OCI-LY7 (cell line): ENCODE results near the gene HOXB6. TPM values are rescaled to one million over a fixed set of nuclear protein-coding genes. Genes with fewer than 3 reads are reported as not detected.

Experiments
- BruUV-seq: library from RNA; stranded (reverse); fragments of 400-500 nt; replicated peaks from 2 replicates; lab custom pipeline; 2021; lab: Mats Ljungman, UMichigan
- CTCF ChIA-PET: fragments of 300-600 bp; sonication (Branson Sonifier 250); formaldehyde crosslinking; loops from one replicate; lab custom pipeline; 2022; ENCODE audit warnings: antibody characterized with exemption; ENCODE audit not compliant: unreplicated experiment; lab: Charles Lee
- POLR2A ChIA-PET: fragments of 300-600 bp; sonication (Branson Sonifier 250); formaldehyde crosslinking; loops from one replicate; lab custom pipeline; 2022; ENCODE audit warnings: antibody characterized with exemption; lab: Charles Lee
- DNase-seq: peaks from one replicate; pipeline ENCODE4 v3.0.0-alpha.2; 2015; ENCODE audit warnings: low spot score
- H2AFZ ChIP-seq: fragments of 200-600 bp; sonication (generic), shearing (Covaris generic); 2 replicates; pipeline ENCODE4 v1.6.1; 2014; ENCODE audit warnings: mild to moderate bottlenecking, antibody characterized with exemption, low read length, moderate library complexity
- H3K27ac ChIP-seq: fragments of 200-600 bp; sonication (generic); 2 replicates; pipeline ENCODE4 v1.5.1; 2014; ENCODE audit warnings: mixed run types, low read depth, mild to moderate bottlenecking, moderate library complexity, low read length, inconsistent platforms; ENCODE audit not compliant: poor library complexity, severe bottlenecking
- H3K36me3 ChIP-seq: fragments of 200-600 bp; sonication (generic); 2 replicates; pipeline ENCODE4 v1.6.1; 2014; ENCODE audit warnings: mild to moderate bottlenecking, antibody characterized with exemption, low read length, moderate library complexity, mixed read lengths; ENCODE audit not compliant: insufficient read depth
- H3K4me1 ChIP-seq: fragments of 200-600 bp; sonication (generic); 2 replicates; pipeline ENCODE4 v1.5.1; 2014; ENCODE audit warnings: mild to moderate bottlenecking, low read length; ENCODE audit not compliant: insufficient read depth, poor library complexity, severe bottlenecking
- H3K4me2 ChIP-seq: fragments of 200-600 bp; sonication (generic); 2 replicates; pipeline ENCODE4 v1.6.1; 2014; ENCODE audit warnings: mild to moderate bottlenecking, low read length
- H3K4me3 ChIP-seq: fragments of 200-600 bp; sonication (generic); 2 replicates; pipeline ENCODE4 v1.5.1; 2014; ENCODE audit warnings: mild to moderate bottlenecking, low read depth, low read length; ENCODE audit not compliant: poor library complexity, severe bottlenecking
- H3K79me2 ChIP-seq: fragments of 200-600 bp; sonication (generic); 2 replicates; pipeline ENCODE4 v1.6.1; 2016; ENCODE audit warnings: low read depth, mild to moderate bottlenecking, low read length, moderate library complexity, mixed read lengths; ENCODE audit not compliant: insufficient read depth
- H3K9me2 ChIP-seq: fragments of 200-600 bp; sonication (generic); 2 replicates; pipeline ENCODE4 v1.6.1; 2016; ENCODE audit warnings: mild to moderate bottlenecking, low read length, mixed read lengths; ENCODE audit not compliant: insufficient read depth
- H3K9me3 ChIP-seq: fragments of 200-600 bp; sonication (generic); 2 replicates; pipeline ENCODE4 v1.6.1; 2014; ENCODE audit warnings: mild to moderate bottlenecking, mixed run types, low read length, mixed read lengths
- H4K20me1 ChIP-seq: fragments of 200-600 bp; sonication (generic); 2 replicates; pipeline ENCODE4 v1.6.1; 2014; ENCODE audit warnings: mild to moderate bottlenecking, antibody characterized with exemption, low read length, moderate library complexity, mixed read lengths; ENCODE audit not compliant: insufficient read depth
- CTCF ChIP-seq: fragments of 200-600 bp; sonication (generic); conservative IDR thresholded peaks from 2 replicates; pipeline ENCODE4 v1.5.1; 2014; ENCODE audit warnings: mild to moderate bottlenecking, antibody characterized with exemption, low read length, moderate library complexity, mixed read lengths
- EZH2phosphoT487 ChIP-seq: fragments of 200-600 bp; sonication (generic); IDR thresholded peaks from 2 replicates; pipeline ENCODE4 v1.6.1; 2018; ENCODE audit warnings: low read depth, borderline replicate concordance, mild to moderate bottlenecking, mixed run types, antibody characterized with exemption, low read length, moderate library complexity, mixed read lengths
- intact Hi-C: fragments of 100-400 bp; cut with micrococcal nuclease; formaldehyde crosslinking; loops from one replicate; pipeline ENCODE4 v1.10.0; 2022; ENCODE audit not compliant: unreplicated experiment
- total RNA-seq, 2 experiments: library from RNA; depleted of rRNA in 1 of 2; stranded (reverse); fragments of >200 nt in 1 of 2; shearing (Covaris generic) in 1 of 2; gene quantifications; 2 replicates each; pipeline ENCODE4 v1.2.3, GENCODE V29; 2014 to 2022

The HOXB6 gene
- total RNA-seq, 2 experiments from 2014 or later, result not detected

- Histone ChIP-seq H3K4me3 (no peak overlapping the region), H3K79me2 (no peaks in the 10 kb centered on the region), H3K9me3 (no peaks in the 10 kb centered on the region), H3K4me1 (peaks cover 32% of the 10 kb centered on the region), H3K27ac (no peak overlapping the region), H3K4me2 (no peak overlapping the region), H4K20me1 (no peaks in the 10 kb centered on the region), H3K36me3 (no peaks in the 10 kb centered on the region), H3K9me2 (no peaks in the 10 kb centered on the region), H2AFZ (no peak overlapping the region)
- DNase-seq, result no peak
- intact Hi-C loops, result no loop called here
- CTCF ChIA-PET, result interaction anchor here (0.6 kb wide), 1 partner anchor 222 kb away, joined by 4 read pairs; no protein-coding TSS in a partner anchor
- TF ChIP-seq CTCF (no peak), EZH2phosphoT487 (0 out of 2 replicates have a peak, but pooled peaks have one; percentile 5)
- POLR2A ChIA-PET, result interaction anchor here (0.6 to 1.6 kb wide), 5 partner anchors 121 to 255 kb away, joined by 3 to 6 read pairs (median 3); no protein-coding TSS in a partner anchor
- no TSS peak for BruUV-seq
Measured at GRCh38 chr17:48588528-48588927, 16.3 kb downstream of the HOXB6 start.

DNA sequence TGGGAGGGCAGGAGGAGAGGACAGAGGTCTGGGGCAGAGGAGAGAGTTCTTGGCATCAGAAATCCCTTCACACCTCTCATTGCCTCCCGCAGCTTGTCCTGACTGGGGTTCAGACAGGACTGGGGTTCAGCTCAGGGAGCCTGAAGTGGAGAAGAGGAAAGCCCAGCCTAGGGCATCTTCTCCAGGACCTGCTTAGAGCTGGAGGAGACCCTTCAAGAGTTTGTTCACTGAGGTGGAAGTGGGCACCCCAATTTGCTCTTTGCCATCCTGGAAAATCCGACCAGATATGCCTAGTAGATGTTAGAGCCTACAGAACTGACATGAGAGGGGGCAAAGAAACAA is 16.7 kb downstream of the HOXB6 start:
- TF ChIP-seq EZH2phosphoT487 (no peak), CTCF (no peak)
- no peak for DNase-seq
- intact Hi-C loops, result no loop called here
- Histone ChIP-seq H2AFZ (no peak overlapping the region), H4K20me1 (no peaks in the 10 kb centered on the region), H3K27ac (no peak overlapping the region), H3K4me1 (peaks cover 32% of the 10 kb centered on the region), H3K9me2 (no peaks in the 10 kb centered on the region), H3K36me3 (no peaks in the 10 kb centered on the region), H3K4me2 (no peak overlapping the region), H3K9me3 (no peaks in the 10 kb centered on the region), H3K79me2 (no peaks in the 10 kb centered on the region), H3K4me3 (no peak overlapping the region)
- CTCF ChIA-PET, result no interaction called here
- no TSS peak for BruUV-seq
- POLR2A ChIA-PET, result interaction anchor here (0.6 to 1.6 kb wide), 6 partner anchors 121 to 242 kb away, joined by 3 to 6 read pairs (median 4); no protein-coding TSS in a partner anchor

DNA sequence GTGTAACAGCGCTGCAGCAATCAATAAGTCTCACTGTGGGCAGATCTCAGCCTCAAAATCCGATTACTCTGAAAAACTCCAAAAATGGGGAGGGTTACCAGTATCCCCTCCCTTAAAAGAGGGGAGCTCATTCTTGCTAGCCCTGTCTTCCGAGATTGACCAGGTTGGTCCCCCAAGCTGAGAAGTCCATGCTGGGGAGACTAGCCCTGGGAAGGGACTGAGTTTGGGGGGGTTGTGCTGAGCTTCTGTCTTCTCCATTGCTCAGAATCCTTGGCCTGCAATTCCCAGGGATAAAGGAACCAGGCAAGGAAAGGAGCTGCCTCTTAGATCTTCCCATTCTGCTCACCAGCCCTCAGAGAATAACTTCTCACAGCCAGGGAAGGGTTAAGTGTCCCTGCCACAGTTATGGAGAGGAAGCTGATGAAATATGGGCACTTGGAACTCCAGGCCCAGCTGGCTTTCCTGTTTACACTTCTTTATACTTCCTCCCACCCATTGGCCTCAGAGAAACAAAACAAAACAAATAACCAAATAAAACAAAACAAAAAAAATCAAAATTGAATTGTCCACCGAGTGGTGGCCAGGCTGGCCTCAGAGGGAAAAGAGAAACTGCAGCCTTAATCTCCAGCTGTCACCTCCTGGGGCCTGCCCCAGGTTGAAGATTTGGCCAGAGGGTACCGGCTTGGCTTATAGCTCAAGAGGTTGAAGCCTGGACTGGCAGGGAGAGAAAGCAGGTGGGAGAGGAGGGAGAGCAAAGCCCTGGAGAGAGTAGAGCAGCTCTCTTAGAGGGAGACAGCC is 17.3 kb downstream of the HOXB6 start:
- Histone ChIP-seq H3K27ac (no peak overlapping the region), H3K9me2 (no peaks in the 10 kb centered on the region), H2AFZ (0 out of 2 replicates have a peak overlapping the region, but pooled peaks have one; percentile 6), H4K20me1 (no peaks in the 10 kb centered on the region), H3K79me2 (no peaks in the 10 kb centered on the region), H3K4me3 (no peak overlapping the region), H3K36me3 (no peaks in the 10 kb centered on the region), H3K9me3 (no peaks in the 10 kb centered on the region), H3K4me1 (peaks cover 32% of the 10 kb centered on the region), H3K4me2 (peak overlapping the region; percentile 3; the same call in 1 of the 2 replicates)
- CTCF ChIA-PET, result no interaction called here
- POLR2A ChIA-PET, result interaction anchor here (1.0 to 1.6 kb wide), 5 partner anchors 120 to 242 kb away, joined by 3 to 6 read pairs (median 4); no protein-coding TSS in a partner anchor
- intact Hi-C loops, result no loop called here
- peak; percentile 31 for DNase-seq
- TF ChIP-seq EZH2phosphoT487 (no peak), CTCF (no peak)
- BruUV-seq, result no TSS peak
